HepG2 (cell line): ENCODE measurements around the gene PRKCZ. TPM values are rescaled to one million over a fixed set of nuclear protein-coding genes. Genes with fewer than 3 reads are reported as not detected.

ENCODE experiments used
- CCAR2 ChIP-seq: fragments of 200-400 bp; formaldehyde crosslinking; optimal IDR thresholded peaks from 2 replicates; pipeline ENCODE3; 2018; ENCODE audit warnings: low read depth, mild to moderate bottlenecking, low read length, moderate library complexity
- GABPB1 ChIP-seq: IDR thresholded peaks from 2 replicates; pipeline ENCODE4 v1.6.1; 2016; ENCODE audit warnings: mild to moderate bottlenecking, missing genetic modification reagents, moderate library complexity, missing compliant biosample characterization
- GZF1 ChIP-seq: sonication (generic); formaldehyde crosslinking; IDR thresholded peaks from 2 replicates; pipeline ENCODE4 v1.5.1; 2020; ENCODE audit warnings: mild to moderate bottlenecking, missing genetic modification reagents
- HNRNPLL ChIP-seq: fragments of 200-400 bp; formaldehyde crosslinking; IDR thresholded peaks from 2 replicates; pipeline ENCODE4 v1.6.1; 2017; ENCODE audit warnings: mild to moderate bottlenecking, low read depth, low read length; ENCODE audit not compliant: poor library complexity, severe bottlenecking
- MIXL1 ChIP-seq: IDR thresholded peaks from 2 replicates; pipeline ENCODE4 v1.6.1; 2016
- NR2F1 ChIP-seq, 2 experiments: fragments of 450-650 bp in 1 of 2; formaldehyde crosslinking in 1 of 2; IDR thresholded peaks; 2 replicates each; pipeline versions ENCODE4 v1.5.0 to v1.6.1; 2016 to 2020; ENCODE audit warnings: mild to moderate bottlenecking in 1 of 2, missing compliant biosample characterization in 1 of 2, missing genetic modification reagents in 1 of 2, moderate library complexity in 1 of 2
- NR2F6 ChIP-seq, 2 experiments: IDR thresholded peaks; 2 replicates each; pipeline ENCODE4 v1.6.1; 2016; ENCODE audit warnings: antibody characterized with exemption in 1 of 2, mild to moderate bottlenecking in 1 of 2
- PAXIP1 ChIP-seq: sonication (generic); formaldehyde crosslinking; conservative IDR thresholded peaks from 2 replicates; pipeline ENCODE4 v1.4.0; 2020; ENCODE audit warnings: mild to moderate bottlenecking, missing genetic modification reagents, moderate library complexity
- SOX5 ChIP-seq: IDR thresholded peaks from 2 replicates; pipeline ENCODE4 v1.6.1; 2016; ENCODE audit warnings: borderline replicate concordance
- ZFP62 ChIP-seq: sonication (generic); formaldehyde crosslinking; IDR thresholded peaks from 2 replicates; pipeline ENCODE4 v1.4.0; 2020; ENCODE audit warnings: missing genetic modification reagents
- ZFX ChIP-seq: sonication (generic); formaldehyde crosslinking; IDR thresholded peaks from 2 replicates; pipeline ENCODE4 v1.4.0; 2020; ENCODE audit warnings: mild to moderate bottlenecking, low read depth, missing genetic modification reagents, moderate library complexity
- ZHX1 ChIP-seq: sonication (generic); formaldehyde crosslinking; IDR thresholded peaks from 2 replicates; pipeline ENCODE4 v1.8.1; 2022; ENCODE audit warnings: low read depth, mild to moderate bottlenecking, missing genetic modification reagents
- ZNF230 ChIP-seq: sonication (generic); formaldehyde crosslinking; IDR thresholded peaks from 2 replicates; pipeline ENCODE4 v1.4.0; 2020; ENCODE audit warnings: mild to moderate bottlenecking, missing genetic modification reagents
- ZNF562 ChIP-seq: sonication (generic); formaldehyde crosslinking; IDR thresholded peaks from 2 replicates; pipeline ENCODE4 v1.8.0; 2022; ENCODE audit warnings: missing genetic modification reagents, borderline replicate concordance
- ZNF609 ChIP-seq: sonication (generic); formaldehyde crosslinking; IDR thresholded peaks from 2 replicates; pipeline ENCODE4 v1.4.0; 2020; ENCODE audit warnings: mild to moderate bottlenecking, missing genetic modification reagents, borderline replicate concordance
- ZNF678 ChIP-seq: sonication (generic); formaldehyde crosslinking; IDR thresholded peaks from 2 replicates; pipeline ENCODE4 v1.4.0; 2020; ENCODE audit warnings: mild to moderate bottlenecking, missing genetic modification reagents
- ZNF75D ChIP-seq: sonication (generic); formaldehyde crosslinking; IDR thresholded peaks from 2 replicates; pipeline ENCODE4 v1.8.1; 2023; ENCODE audit warnings: missing genetic modification reagents, mild to moderate bottlenecking, borderline replicate concordance
- ZNF879 ChIP-seq: sonication (generic); formaldehyde crosslinking; IDR thresholded peaks from 2 replicates; pipeline ENCODE4 v1.8.1; 2023; ENCODE audit warnings: missing genetic modification reagents
- polyA plus RNA-seq, 8 experiments: library from polyadenylated mRNA; depleted of rRNA in 3 of 8; stranded (reverse) in 7 of 8; unstranded in 1 of 8; fragments of >200 nt; fragmentation: Illumina TruSeq in 4 of 8; extraction: Trizol in 4 of 8; gene quantifications; 2 replicates each; pipeline versions ENCODE4 v1.2.1 to v1.2.3, GENCODE V29; 2011 to 2016; ENCODE audit warnings: low read depth in 4 of 8, missing spikeins in 1 of 8, mixed read lengths in 1 of 8; ENCODE audit not compliant: insufficient read depth in 1 of 8
- total RNA-seq, 5 experiments: library from RNA; depleted of rRNA; stranded (reverse); fragments of >200 nt; fragmentation: Illumina TruSeq; extraction: Trizol; gene quantifications; 2 replicates each; pipeline ENCODE4 v1.2.3, GENCODE V29; 2016; ENCODE audit warnings: low read depth in 1 of 5

The PRKCZ gene
- total and polyA plus RNA-seq, 2 of the 13 experiments (the other 11 are each of a cell fraction or from before 2014, with no cell fraction given) = 34.7 to 85.2 TPM

GRCh38 chr1:2103266-2103900, 53.2 kb downstream of the PRKCZ start (continued):
- TF ChIP-seq GZF1 (CRISPR knock-in tag) (no peak), ZNF678 (CRISPR knock-in tag) (no peak), MIXL1 (0 out of 2 replicates have a peak, but pooled peaks have one; percentile 37), ZFP62 (CRISPR knock-in tag) (no peak), ZNF230 (CRISPR knock-in tag) (no peak), ZHX1 (CRISPR knock-in tag) (0 out of 2 replicates have a peak, but pooled peaks have one; percentile 24), GABPB1 (CRISPR knock-in tag) (0 out of 2 replicates have a peak, but pooled peaks have one; percentile 21), ZFX (CRISPR knock-in tag) (peak; percentile 86), CCAR2 (no peak), NR2F6 (IDR thresholded peaks at IDR 0.05) (no peak; the same call in 1 of the 2 replicates), NR2F6 (CRISPR knock-in tag; IDR thresholded peaks at IDR 0.05) (0 out of 2 replicates have a peak, but pooled peaks have one; percentile 44), NR2F1 (CRISPR knock-in tag; IDR thresholded peaks at IDR 0.05) (peak in 1 of 2 experiments; percentile 37; a peak in 1 of 4 replicates), HNRNPLL (no peak), ZNF609 (0 out of 2 replicates have a peak, but pooled peaks have one; percentile 14), ZNF75D (CRISPR knock-in tag) (no peak), ZNF879 (CRISPR knock-in tag) (no peak), SOX5 (CRISPR knock-in tag) (peak; percentile 15; the same call in 1 of the 2 replicates), ZNF562 (CRISPR knock-in tag) (no peak), PAXIP1 (0 out of 2 replicates have a peak, but pooled peaks have one; percentile 20)
